Measurements from ENCODE around the gene IGF2.

IGF2 gene

DNA sequence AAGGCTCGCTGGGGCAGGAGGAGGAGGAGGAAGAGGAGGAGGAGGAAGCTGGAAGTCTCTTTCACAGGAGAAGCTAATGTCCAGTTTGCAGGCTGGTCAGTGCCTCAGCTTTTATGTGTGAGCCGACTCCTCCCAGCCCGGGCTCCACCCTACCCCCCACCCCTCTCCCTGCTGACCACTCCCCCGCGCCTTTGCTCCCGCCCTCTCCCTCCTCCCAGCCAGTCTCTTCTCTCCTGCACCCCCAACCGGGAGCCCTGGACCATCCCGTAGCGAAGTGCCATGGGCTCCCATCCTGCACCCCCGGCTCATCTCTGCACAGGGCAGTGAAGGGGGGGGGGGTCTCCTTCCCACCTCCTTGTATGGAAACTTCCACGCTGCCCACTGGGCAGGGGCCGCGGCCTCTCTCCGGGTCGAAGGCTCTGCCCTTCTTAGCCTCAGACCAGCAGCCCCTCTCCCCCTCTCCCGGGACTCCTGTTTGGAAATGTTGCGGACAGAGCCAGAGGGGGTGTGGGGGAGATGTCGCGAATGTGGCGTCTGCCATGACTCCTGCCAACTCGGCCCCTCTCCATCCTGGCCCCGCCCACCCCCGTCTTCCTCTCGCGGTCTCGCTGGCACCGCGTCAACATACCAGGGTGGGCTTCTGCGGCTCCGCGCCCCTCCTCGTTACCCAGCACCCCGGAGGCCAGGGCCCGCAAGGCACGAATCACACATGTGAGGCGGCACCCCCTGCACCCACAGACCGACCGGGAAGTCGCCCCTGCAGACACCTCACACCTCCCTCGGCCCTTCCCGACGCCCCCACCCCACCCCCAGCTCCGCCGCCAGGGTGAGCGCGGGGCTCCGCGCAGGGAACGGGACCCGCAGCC is 1.8 kb downstream of the IGF2 start:
- DNase-seq (ENCODE audit: low read depth in 2 of 2, low spot score in 1 of 2): no peak

GRCh38 chr11:2136952-2137201 is 2.3 kb downstream of the IGF2 start:
- DNase-seq (ENCODE audit: low read depth in 2 of 2, low spot score in 1 of 2): no peak

GRCh38 chr11:2136209-2136951 is 2.8 kb downstream of the IGF2 start:
- DNase-seq (ENCODE audit: low read depth in 2 of 2, low spot score in 1 of 2): no peak

GRCh38 chr11:2135648-2136201 is 3.5 kb downstream of the IGF2 start:
- no peak for DNase-seq (ENCODE audit: low read depth in 2 of 2, low spot score in 1 of 2)

GRCh38 chr11:2135018-2135569 is 4.1 kb downstream of the IGF2 start:
- DNase-seq (ENCODE audit: low read depth in 2 of 2, low spot score in 1 of 2): no peak

- no peak for DNase-seq (ENCODE audit: low read depth in 2 of 2, low spot score in 1 of 2)
These were observed 4.9 kb downstream of the IGF2 start for GRCh38 chr11:2134022-2135010.

DNA sequence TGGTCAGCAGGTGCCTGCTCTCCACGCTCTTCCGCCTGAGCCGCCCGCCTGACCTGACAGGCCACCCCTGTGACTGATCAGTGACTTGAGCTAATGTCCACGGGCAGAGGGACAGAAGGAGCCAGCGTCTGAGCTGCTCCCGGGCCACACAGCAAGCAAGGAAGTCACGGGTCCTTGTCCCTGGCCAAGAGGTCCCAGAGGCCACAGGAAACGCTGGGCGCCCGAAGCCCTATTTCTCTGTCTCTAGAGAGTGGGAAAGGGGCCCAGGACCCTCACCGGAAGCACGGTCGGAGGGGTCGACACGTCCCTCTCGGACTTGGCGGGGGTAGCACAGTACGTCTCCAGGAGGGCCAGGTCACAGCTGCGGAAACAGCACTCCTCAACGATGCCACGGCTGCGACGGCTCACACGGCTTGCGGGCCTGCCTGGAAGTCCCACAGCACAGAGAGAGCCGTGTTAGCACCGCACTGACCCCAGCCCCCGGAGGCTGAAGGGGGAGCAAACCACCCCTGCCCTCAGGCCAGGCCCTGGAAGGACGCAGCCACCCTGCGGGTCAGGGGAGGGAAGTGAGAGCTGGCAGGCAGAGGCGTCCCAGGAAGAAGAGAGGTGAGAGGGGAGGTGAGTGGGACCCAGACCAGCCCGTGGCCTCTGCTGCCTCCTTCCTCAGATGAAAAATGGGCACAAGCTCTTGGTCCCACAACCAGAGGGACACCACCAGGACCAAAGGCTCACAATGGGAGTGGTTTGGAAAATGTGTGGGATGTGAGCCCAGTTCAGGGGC is 5.8 kb downstream of the IGF2 start:
- no peak for DNase-seq (ENCODE audit: low read depth in 2 of 2, low spot score in 1 of 2)

DNA sequence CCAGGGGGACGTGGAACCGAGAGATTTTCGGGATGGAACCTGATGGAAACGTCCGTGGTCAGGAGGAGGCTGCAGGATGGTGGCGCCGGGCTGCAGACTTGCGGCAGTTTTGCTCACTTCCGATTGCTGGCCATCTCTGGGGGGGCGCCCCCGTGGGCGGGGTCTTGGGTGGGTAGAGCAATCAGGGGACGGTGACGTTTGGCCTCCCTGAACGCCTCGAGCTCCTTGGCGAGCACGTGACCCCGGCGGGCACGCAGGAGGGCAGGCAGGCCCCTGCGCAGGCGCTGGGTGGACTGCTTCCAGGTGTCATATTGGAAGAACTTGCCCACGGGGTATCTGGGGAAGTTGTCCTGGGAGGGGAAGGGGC is 6.3 kb downstream of the IGF2 start:
- no peak for DNase-seq (ENCODE audit: low read depth in 2 of 2, low spot score in 1 of 2)

DNA sequence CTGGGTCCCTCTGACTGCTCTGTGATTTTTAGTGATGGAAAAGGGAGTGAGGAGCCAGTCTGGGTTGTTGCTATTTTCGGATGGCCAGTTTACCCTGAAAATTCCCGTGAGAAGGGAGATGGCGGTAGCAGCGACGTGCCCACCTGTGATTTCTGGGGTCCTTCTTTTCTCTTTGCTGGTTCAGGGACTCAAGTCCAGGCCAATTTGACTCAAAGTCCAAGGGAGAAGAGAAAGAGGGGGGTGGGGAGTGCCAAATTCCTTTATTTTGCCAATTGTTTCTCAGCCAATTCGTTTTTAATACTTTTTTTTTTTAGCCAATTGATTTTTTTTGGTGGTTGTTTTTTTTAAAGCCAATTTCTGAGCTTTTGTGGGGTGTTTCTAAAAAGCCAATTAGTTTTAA is 6.9 kb downstream of the IGF2 start:
- no peak for DNase-seq (ENCODE audit: low read depth in 2 of 2, low spot score in 1 of 2)

DNA sequence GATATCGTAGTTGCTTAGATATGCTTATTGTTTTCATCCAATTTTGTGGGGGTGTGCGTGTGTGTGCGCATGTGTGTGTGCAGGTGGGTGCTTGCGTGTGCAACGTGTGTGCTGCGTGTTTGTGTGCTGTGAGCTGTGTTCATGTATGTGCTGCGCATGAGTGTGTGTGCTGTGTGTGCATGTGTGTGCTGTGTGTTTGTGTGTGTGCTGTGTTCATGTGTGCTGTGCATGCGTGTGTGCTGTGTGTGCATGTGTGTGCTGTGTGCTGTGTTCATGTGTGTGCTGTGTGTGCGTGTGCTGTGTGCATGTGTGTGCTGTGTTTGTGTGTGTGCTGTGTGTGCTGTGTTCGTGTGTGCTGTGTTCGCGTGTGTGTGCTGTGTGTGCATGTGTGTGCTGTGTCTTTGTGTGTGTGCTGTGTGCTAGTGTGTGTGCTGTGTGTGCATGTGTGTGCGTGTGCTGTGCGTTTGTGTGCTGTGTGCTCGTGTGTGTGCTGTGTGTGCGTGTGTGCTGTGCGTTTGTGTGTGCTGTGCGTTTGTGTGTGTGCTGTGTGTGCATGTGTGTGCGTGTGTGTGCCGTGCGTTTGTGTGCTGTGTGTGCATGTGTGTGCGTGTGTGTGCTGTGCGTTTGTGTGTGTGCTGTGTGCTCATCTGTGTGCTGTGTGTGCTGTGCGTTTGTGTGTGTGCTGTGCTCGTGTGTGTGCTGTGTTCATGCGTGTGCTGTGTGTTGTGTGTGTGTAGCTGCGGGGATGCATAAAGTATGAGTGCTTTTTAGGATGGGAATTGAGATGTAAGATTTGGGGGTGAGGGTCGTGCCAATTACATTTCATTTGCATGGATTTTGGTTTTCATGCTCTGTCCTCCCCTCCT is 7.6 kb downstream of the IGF2 start:
- no peak for DNase-seq (ENCODE audit: low read depth in 2 of 2, low spot score in 1 of 2)

GRCh38 chr11:2130881-2131352 is 8.3 kb downstream of the IGF2 start:
- no peak for DNase-seq (ENCODE audit: low read depth in 2 of 2, low spot score in 1 of 2)

DNA sequence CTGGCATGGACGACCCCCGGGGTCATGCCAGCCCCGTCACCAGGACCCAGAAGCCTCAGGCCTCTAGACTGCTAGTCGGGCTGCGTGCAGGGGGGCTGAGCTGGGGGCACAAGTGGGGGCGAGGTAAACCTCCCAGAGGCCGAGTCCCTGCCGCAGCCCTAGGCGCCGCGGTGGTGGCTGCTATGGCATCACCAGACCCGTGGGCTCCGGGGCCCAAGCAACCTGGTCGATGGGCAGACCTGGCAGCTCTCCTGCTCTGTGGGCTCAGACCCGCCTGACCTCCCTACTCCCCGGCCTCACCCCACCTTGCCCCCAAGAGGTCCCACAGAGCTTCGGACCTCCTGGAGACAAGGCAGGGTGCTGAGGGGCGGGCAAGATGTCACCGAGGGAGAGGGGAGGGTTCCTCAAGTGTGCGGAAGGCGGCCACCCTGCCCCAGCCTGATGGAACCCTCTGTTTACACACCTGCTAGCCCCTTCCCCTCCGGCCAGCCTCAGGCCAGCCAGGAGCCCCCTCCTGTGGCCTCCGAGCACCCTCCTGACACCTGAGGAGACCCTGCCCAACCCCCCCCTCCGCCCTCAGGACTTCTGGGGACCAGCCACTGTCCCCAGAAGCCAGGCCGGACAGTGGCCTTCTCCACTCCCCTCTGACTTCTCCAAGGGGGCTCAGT is 9.4 kb downstream of the IGF2 start:
- DNase-seq (ENCODE audit: low read depth in 2 of 2, low spot score in 1 of 2): no peak

- no peak for DNase-seq (ENCODE audit: low read depth in 2 of 2, low spot score in 1 of 2)
These were observed 9.9 kb downstream of the IGF2 start for GRCh38 chr11:2129308-2129698.

DNA sequence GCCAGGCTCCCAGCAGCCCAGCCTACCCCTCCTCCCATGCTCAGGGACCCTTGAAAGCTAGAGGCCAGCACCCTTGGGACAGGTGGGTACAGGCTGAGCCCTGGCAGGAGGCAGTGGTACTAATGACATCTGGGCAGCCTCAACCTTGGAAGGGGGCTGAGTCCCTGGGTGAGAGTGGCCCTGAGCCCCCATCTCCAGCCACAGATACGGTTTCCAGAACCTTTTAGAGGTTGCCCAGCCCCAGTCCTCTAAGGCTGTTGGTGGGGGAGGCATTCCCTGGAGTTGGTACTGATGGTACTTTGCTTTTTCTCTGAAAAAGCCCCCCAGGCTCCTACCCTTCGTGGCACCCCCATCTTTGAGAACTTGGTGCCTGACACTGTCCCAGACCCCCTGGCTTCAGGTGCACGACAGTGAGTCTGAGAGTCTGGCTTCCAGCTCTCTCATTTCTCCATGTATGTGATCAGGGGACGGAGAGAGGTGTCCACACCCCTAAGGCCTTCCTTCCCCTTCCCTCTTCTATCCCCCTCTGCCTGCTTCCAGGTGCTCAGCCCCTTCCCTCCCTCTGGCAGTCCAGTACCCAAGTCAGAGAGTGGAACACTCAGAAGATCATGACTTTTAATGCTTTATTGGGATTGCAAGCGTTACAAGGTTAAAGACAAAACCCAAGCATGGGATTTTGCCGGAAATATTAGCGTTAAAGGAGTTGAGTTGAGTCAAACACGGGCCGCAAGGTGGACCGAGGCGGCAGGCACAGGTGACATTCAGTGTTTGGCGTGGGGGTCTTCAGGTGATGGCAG is 10.5 kb downstream of the IGF2 start:
- DNase-seq (ENCODE audit: low read depth in 2 of 2, low spot score in 1 of 2): no peak

DNA sequence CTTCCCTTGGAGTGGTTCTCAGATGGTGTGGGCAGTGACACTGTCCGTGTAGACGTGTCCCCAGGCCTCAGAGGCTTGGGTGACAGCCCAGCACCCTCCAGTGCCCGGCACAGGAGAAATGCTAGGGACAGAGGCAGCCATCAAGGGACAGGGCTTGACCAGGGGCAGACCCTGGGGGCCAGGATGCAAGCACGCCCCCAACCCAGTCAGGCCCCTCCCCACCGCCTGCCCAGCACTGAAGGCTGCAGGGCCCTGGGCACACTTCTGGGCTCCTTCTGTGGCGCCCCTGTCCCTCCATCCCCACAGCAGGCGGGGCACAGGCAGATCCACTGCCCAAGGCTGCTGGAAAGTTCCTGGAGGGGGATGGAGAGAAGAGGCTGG is 11.1 kb downstream of the IGF2 start:
- DNase-seq (ENCODE audit: low read depth in 2 of 2, low spot score in 1 of 2): no peak

DNA sequence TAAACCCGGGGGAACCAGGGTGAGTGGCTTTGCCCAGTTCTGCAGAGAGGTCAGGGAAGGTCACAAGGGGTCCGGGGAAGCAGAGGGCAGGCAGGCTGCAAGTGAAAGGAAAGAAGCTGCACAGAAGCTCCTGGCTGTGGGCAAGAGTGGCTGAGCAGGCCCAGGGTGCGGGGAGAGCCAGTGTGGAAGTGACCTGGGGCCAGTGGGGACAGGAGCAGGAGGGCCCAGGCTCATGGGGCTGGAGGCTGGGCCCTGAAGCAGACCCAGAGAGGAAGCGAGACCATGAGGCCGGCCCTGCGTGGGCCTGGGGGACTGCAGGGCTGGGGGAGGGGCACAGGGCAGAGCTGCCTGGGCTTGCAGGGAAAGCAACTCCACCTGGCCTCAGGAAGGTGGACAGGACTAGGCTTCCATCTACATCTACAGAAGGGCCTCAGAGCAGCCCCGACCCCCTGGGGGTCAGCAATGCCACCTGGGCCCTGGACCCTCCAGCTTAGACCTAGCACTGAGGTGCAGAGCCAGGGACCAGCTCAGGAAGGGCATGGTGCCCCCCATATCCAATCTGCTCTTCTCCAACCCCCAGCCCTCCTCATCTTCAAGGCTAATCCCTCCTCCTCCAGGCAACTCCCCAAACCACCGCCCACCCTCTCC is 11.6 kb downstream of the IGF2 start:
- DNase-seq (ENCODE audit: low read depth in 2 of 2, low spot score in 1 of 2): no peak

GRCh38 chr11:2126520-2127085 is 12.6 kb downstream of the IGF2 start:
- no peak for DNase-seq (ENCODE audit: low read depth in 2 of 2, low spot score in 1 of 2)
